Activated CD4-positive, alpha-beta T cell treated with anti-CD3 and anti-CD28 coated beads for 36 hours (primary cell): ENCODE data around the gene CHAC1. TPM values are rescaled to one million over a fixed set of nuclear protein-coding genes. Genes with fewer than 3 reads are reported as not detected.

Source experiments
- ATAC-seq: fragments of 200-7000 bp; cut with Tn5 transposase; one replicate; pipeline ENCODE4 v1.10.0; 2021; ENCODE audit warnings: mild to moderate bottlenecking, moderate library complexity
- CTCF ChIA-PET: fragments of 350-600 bp; sonication (Branson Sonifier 250); formaldehyde crosslinking; loops from one replicate; lab custom pipeline; 2021; ENCODE audit warnings: antibody characterized with exemption; lab: Charles Lee
- POLR2A ChIA-PET: fragments of 350-600 bp; sonication (Branson Sonifier 250); formaldehyde crosslinking; loops from one replicate; lab custom pipeline; 2021; ENCODE audit warnings: antibody characterized with exemption, inconsistent platforms; lab: Charles Lee
- DNase-seq: peaks from one replicate; pipeline ENCODE4 v3.0.0-alpha.2; 2020
- H3K27ac Mint-ChIP-seq: one replicate; pipeline ENCODE4 v1.8.0; 2021; ENCODE audit warnings: mixed read lengths
- H3K27me3 Mint-ChIP-seq: one replicate; pipeline ENCODE4 v1.8.0; 2021; ENCODE audit warnings: mixed read lengths
- H3K36me3 Mint-ChIP-seq: one replicate; pipeline ENCODE4 v1.8.0; 2021; ENCODE audit warnings: low read depth, mixed read lengths
- H3K4me1 Mint-ChIP-seq: one replicate; pipeline ENCODE4 v1.8.0; 2021; ENCODE audit warnings: mixed read lengths
- H3K4me3 Mint-ChIP-seq: one replicate; pipeline ENCODE4 v1.8.0; 2021; ENCODE audit warnings: mild to moderate bottlenecking, moderate library complexity, mixed read lengths
- H3K9me3 Mint-ChIP-seq: one replicate; pipeline ENCODE4 v1.8.0; 2021; ENCODE audit warnings: low read depth, mixed read lengths
- intact Hi-C, 2 experiments: fragments of 100-400 bp; cut with DNase I in 1 of 2; cut with micrococcal nuclease in 1 of 2; formaldehyde crosslinking; loops; one replicate each; pipeline versions ENCODE4 v1.14.2 to v1.15.1; 2022 to 2024; cut with DNase I, micrococcal nuclease
- total RNA-seq, 2 experiments: library from RNA; stranded (reverse); gene quantifications; one replicate each; pipeline ENCODE4 v1.2.3, GENCODE V29; 2021

The CHAC1 gene
- total RNA-seq, 2 experiments from 2014 or later, result 31.1 to 32.2 TPM

DNA sequence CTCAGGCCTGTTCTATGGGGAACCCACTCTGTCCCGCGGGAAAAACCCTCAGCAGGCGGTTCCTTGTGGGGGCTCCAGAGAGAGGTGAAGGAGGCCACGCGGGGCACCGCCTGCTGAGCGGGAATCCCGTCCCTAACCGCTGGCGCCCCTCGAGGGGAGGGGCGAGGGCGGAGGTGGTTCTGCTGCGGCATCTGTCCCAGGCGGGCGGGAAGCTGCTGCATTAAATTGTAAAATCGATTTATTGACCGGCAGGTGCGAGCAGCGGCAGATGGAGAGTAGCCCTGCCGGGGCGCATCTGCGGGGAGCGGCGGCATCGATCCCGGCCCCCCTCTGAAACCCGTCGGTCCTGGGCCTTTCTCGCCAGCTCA lies 27.8 kb upstream of the CHAC1 start:
- H3K4me1 Mint-ChIP-seq, result peaks cover 26% of the 10 kb centered on the region
- DNase-seq (no peak), ATAC-seq (no peak)
- H3K27ac Mint-ChIP-seq, result no peak overlapping the region
- no peaks in the 10 kb centered on the region for H3K36me3 Mint-ChIP-seq
- POLR2A ChIA-PET, result no interaction called here
- H3K27me3 Mint-ChIP-seq, result peaks cover 36% of the 10 kb centered on the region
- intact Hi-C loops, result no loop called here
- no peak overlapping the region for H3K4me3 Mint-ChIP-seq
- H3K9me3 Mint-ChIP-seq, result no peaks in the 10 kb centered on the region
- CTCF ChIA-PET, result interaction anchor here (0.7 to 10.5 kb wide), 4 partner anchors 14 to 336 kb away, joined by 3 to 98 read pairs (median 4); no protein-coding TSS in a partner anchor

DNA sequence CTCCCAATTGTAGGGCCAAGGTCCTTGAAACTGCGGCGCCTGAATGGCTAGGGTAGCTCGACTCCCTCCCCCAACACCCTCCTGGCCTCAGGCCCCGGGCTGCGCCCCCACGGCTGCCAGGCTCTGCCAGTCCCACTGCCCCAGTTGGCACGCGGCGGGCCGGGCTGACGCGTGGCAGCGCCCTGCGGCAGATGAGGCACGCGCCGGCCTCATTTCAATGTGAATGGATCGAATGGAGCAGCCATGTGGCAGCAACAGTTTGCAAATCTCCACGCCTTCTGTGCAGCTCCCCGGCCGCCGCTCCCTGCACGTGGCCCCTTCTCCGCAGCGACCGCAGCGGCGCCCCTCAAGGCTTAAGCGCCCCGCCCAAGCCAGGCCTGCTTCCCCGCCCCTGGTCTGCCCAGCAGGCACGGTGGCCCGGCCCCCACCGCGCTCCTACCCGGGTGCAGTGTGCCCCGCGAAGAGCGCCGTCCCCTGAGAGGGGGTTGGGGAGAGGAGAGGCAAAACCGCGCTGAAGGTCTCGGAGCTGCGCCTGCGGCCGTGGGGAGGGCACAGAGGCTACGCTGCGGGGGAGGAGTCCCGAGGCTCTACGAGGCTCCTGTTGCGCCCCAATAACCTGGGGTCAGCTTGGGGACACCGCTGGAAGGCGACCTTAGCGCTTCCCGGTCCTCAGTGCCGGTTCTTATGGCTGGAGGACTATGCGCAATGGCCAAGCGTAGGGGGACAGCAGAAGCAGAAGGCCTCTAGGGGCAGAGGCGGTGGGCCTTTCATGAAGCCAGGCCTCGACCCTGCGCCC lies 27.2 kb upstream of the CHAC1 start:
- CTCF ChIA-PET, result interaction anchor here (0.6 to 10.5 kb wide), 6 partner anchors 14 to 946 kb away, joined by 3 to 98 read pairs (median 4); no protein-coding TSS in a partner anchor
- POLR2A ChIA-PET, result no interaction called here
- intact Hi-C loops, result no loop called here
- Mint-ChIP-seq H3K27ac (no peak overlapping the region), H3K36me3 (no peaks in the 10 kb centered on the region), H3K4me3 (no peak overlapping the region), H3K9me3 (no peaks in the 10 kb centered on the region), H3K27me3 (peaks cover 40% of the 10 kb centered on the region), H3K4me1 (peaks cover 30% of the 10 kb centered on the region)
- ATAC-seq, result no peak
- peak; percentile 39 for DNase-seq

DNA sequence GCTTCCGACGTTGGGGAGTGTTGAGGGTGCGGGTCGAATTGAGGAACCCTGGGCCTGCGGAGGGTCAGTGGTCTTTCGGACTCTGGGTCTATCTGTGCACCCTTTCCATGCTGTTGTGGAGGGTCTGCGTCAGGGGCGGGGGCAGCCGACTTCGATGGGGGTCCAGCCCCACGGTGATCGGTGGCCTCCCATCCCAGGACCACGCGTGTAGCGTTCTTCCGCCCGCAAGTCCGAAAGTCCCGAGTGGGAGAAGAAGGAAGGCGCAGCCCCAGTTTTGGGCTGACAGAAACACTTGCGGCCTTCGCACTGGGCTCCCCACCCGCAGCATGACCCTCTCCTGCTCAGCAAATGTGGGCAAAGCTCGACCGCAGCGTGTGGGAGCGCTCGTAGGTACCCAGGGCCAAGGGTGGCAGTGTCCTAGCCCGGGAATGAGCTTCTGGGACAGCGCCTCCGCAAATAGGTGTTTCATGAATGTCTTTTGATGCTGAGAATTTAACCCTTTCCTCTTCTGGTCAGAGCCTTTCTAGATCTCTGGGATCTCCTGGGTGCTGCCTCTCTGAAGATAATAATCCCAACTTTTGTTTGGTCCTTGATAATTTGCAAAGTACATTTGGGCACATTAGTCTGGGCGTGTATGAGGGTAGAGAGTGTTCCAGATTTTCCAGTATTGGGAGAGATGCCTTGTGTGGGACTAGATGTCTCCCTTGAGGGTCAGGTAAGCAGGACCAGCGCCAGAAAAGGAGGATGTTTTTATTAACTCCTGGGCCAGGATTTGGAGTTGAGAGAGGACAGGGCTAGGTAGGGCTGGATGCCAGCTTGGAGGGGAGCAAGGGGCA lies 26.4 kb upstream of the CHAC1 start:
- H3K27me3 Mint-ChIP-seq, result peaks cover 48% of the 10 kb centered on the region
- ATAC-seq (no peak), DNase-seq (no peak)
- ChIA-PET CTCF (interaction anchor here (6.7 to 10.5 kb wide), 2 partner anchors 15 to 20 kb away, joined by 66 to 98 read pairs; no protein-coding TSS in a partner anchor), POLR2A (interaction anchor here (1.7 kb wide), 1 partner anchor 15 kb away, joined by 9 read pairs; no protein-coding TSS in a partner anchor)
- no peak overlapping the region for H3K4me3 Mint-ChIP-seq
- no peaks in the 10 kb centered on the region for H3K9me3 Mint-ChIP-seq
- intact Hi-C loops, result no loop called here
- H3K4me1 Mint-ChIP-seq, result peaks cover 32% of the 10 kb centered on the region
- no peaks in the 10 kb centered on the region for H3K36me3 Mint-ChIP-seq
- H3K27ac Mint-ChIP-seq, result no peak overlapping the region

DNA sequence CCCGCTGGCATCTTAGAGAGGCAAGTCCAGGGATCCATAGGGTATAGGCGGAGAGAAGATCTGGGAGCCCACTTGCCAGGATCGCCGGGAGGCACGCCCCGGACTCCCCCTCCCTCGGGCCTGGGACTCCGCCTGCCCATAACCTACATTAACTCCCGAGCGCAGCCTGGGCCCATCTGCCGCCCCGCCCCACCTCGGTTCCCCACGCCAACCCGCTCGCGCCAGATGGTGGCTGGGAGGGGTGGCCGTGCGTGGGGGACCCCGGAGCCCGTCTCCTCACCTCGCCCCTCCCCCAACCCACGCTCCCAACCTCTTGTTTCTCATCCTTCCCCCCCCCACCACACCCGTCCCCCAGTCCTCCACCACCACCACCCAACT lies 25.8 kb upstream of the CHAC1 start:
- ChIA-PET POLR2A (interaction anchor here (0.7 to 1.7 kb wide), 3 partner anchors 14 to 616 kb away, joined by 3 to 9 read pairs (median 6); partner anchors contain the start of gene RPAP1), CTCF (interaction anchor here (6.7 to 10.5 kb wide), 2 partner anchors 14 to 21 kb away, joined by 66 to 98 read pairs; no protein-coding TSS in a partner anchor)
- no peak for ATAC-seq
- Mint-ChIP-seq H3K9me3 (no peaks in the 10 kb centered on the region), H3K36me3 (no peaks in the 10 kb centered on the region), H3K4me3 (no peak overlapping the region), H3K4me1 (peaks cover 32% of the 10 kb centered on the region), H3K27me3 (peaks cover 53% of the 10 kb centered on the region), H3K27ac (no peak overlapping the region)
- intact Hi-C loops, result no loop called here
- no peak for DNase-seq

DNA sequence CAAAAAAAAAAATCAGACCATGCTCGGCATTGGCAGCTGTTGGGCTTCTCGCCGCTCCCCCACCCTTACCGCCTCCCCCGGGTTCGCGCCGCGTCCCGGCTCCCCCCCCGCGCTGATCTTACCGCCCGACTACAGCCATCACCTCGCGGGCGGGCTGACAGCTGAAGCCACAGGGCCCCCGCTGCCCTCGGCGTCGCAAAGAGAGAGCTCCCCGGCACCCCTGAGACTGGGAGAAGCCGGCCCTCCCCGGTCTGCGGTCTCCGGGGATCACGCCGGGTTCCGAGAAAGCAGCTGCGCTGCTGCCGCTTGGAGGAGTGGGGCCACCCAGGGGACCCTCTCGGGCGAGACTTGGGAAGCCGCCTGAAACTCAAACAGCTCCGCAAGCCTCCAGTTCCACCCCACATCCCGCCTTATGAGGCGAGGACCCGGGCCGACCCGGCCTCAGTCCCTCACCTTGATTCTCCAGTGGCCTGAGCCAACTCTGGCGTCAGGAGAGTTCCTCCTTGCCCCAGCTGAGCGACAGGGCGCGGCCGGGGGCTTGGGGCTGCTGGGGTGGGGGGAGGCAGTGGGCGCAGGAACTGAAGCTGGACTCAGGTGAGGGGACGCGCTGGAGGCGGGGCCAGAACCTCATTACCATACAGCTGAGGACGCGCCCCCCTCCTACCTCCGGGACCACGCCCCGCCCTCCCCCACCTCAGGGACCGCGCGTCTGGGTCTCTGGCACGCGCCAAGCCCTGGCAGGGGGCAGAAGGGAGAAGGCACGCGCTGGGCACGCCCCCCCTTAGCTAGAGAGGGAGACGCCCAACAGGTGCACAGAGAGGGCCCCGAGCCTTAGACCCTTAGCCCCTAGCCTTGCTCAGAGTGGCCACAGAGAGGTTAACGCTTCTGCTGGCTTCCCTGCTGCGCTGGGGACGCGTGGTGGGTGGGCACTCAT lies 25.1 kb upstream of the CHAC1 start:
- ChIA-PET CTCF (interaction anchor here (0.7 to 10.5 kb wide), 4 partner anchors 13 to 659 kb away, joined by 3 to 98 read pairs (median 34); no protein-coding TSS in a partner anchor), POLR2A (interaction anchor here (0.7 to 1.7 kb wide), 4 partner anchors 14 to 616 kb away, joined by 3 to 9 read pairs (median 4); partner anchors contain the start of genes CHAC1 and RPAP1)
- Mint-ChIP-seq H3K4me3 (peak overlapping the region; percentile 61), H3K4me1 (peaks cover 32% of the 10 kb centered on the region), H3K9me3 (no peaks in the 10 kb centered on the region), H3K27ac (no peak overlapping the region), H3K27me3 (peaks cover 54% of the 10 kb centered on the region), H3K36me3 (no peaks in the 10 kb centered on the region)
- intact Hi-C loops, result loop anchor here in 1 of 2 experiments (2.0 kb wide), 1 partner anchor 21 kb away; no protein-coding TSS in a partner anchor
- ATAC-seq (no peak), DNase-seq (peak; percentile 37)

DNA sequence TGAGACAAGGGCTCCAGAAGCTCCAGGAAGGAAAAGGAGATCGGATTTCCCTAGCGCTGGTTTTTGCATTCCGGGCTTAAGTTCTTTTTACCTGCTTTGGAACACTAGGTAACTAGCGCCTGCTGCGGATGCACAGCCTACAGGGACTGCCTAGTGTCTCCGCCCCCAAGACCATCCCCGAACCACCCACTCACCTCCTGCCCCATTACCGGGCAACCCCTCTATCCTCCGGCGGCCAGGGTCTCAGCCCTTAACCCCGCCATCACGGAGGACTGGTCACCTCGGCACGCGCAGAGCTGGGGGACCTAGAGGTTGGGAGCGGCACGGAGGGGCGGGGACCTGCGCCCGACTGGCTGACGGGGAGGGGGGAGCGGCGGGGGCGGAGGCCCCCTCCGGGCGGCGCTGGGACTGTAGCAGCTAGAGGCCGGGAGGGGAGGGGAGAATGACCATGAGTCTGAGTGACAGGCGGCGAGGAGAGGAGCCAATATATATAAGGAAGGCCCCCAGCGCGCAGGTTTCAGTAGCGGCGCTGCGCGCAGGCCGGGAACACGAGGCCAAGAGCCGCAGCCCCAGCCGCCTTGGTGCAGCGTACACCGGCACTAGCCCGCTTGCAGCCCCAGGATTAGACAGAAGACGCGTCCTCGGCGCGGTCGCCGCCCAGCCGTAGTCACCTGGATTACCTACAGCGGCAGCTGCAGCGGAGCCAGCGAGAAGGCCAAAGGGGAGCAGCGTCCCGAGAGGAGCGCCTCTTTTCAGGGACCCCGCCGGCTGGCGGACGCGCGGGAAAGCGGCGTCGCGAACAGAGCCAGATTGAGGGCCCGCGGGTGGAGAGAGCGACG lies 24.2 kb upstream of the CHAC1 start, which contains the start of gene DLL4:
TSS of gene DLL4 (plus strand) at position 520 of the 839 bp plus-strand sequence. CDS start 329 bp downstream, outside the sequence.
- POLR2A ChIA-PET, result interaction anchor here (0.7 kb wide), 1 partner anchor 24 kb away, joined by 3 read pairs; the partner anchor contains the start of gene CHAC1
- H3K4me1 Mint-ChIP-seq, result peaks cover 32% of the 10 kb centered on the region

DNA sequence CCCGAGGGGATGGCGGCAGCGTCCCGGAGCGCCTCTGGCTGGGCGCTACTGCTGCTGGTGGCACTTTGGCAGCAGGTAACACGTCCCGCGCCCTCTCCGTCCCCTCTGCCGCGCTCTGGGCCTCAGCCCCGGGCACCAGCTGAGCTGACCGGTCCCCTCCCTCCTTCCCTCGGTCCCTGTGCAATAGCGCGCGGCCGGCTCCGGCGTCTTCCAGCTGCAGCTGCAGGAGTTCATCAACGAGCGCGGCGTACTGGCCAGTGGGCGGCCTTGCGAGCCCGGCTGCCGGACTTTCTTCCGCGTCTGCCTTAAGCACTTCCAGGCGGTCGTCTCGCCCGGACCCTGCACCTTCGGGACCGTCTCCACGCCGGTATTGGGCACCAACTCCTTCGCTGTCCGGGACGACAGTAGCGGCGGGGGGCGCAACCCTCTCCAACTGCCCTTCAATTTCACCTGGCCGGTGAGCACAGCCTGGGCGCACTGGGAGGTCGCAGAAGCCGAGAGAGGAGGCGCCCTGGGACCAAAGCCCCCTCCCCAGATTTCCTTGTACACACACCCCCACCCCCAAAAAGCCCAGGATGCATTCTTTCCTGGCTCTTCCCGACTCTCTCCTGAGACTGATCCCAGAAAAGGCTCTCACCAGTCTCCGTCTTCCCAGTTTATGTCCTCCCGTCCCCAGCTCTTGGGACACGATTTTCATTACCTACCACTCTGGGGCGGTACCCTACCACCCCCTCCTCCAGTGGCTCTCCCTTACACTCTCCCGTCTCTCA lies 23.4 kb upstream of the CHAC1 start:
- Mint-ChIP-seq H3K9me3 (no peaks in the 10 kb centered on the region), H3K36me3 (no peaks in the 10 kb centered on the region), H3K27me3 (peaks cover 54% of the 10 kb centered on the region), H3K27ac (no peak overlapping the region), H3K4me1 (peaks cover 32% of the 10 kb centered on the region), H3K4me3 (peak overlapping the region; percentile 20)
- ChIA-PET CTCF (interaction anchor here (0.6 to 10.5 kb wide), 11 partner anchors 9 to 254 kb away, joined by 3 to 98 read pairs (median 7); partner anchors contain the start of gene CHAC1), POLR2A (interaction anchor here (0.9 to 1.0 kb wide), 2 partner anchors 10 to 13 kb away, joined by 3 read pairs; no protein-coding TSS in a partner anchor)
- DNase-seq, result peak; percentile 34
- intact Hi-C loops, result loop anchor here (1.0 to 10.0 kb wide), 3 partner anchors 23 to 95 kb away; partner anchors contain the start of gene CHAC1 (in 1 of the 2)
- ATAC-seq, result no peak

More for the DNA sequence above, 24.2 kb upstream of the CHAC1 start, which contains the start of gene DLL4:
- peaks cover 58% of the 10 kb centered on the region for H3K27me3 Mint-ChIP-seq
- no peak within 1 kb of the TSS for H3K27ac Mint-ChIP-seq
- ATAC-seq (peak; percentile 54), DNase-seq (peak; percentile 69)
- no peaks in the 10 kb centered on the region for H3K9me3 Mint-ChIP-seq
- peak within 1 kb of the TSS; percentile 61 for H3K4me3 Mint-ChIP-seq
- intact Hi-C loops, result loop anchor here (1.0 to 2.0 kb wide), 2 partner anchors 22 to 24 kb away; partner anchors contain the start of gene CHAC1 (in 1 of the 2)
- CTCF ChIA-PET, result interaction anchor here (1.2 to 10.5 kb wide), 3 partner anchors 12 to 608 kb away, joined by 3 to 98 read pairs (median 66); no protein-coding TSS in a partner anchor
- no peaks in the 10 kb centered on the region for H3K36me3 Mint-ChIP-seq

DNA sequence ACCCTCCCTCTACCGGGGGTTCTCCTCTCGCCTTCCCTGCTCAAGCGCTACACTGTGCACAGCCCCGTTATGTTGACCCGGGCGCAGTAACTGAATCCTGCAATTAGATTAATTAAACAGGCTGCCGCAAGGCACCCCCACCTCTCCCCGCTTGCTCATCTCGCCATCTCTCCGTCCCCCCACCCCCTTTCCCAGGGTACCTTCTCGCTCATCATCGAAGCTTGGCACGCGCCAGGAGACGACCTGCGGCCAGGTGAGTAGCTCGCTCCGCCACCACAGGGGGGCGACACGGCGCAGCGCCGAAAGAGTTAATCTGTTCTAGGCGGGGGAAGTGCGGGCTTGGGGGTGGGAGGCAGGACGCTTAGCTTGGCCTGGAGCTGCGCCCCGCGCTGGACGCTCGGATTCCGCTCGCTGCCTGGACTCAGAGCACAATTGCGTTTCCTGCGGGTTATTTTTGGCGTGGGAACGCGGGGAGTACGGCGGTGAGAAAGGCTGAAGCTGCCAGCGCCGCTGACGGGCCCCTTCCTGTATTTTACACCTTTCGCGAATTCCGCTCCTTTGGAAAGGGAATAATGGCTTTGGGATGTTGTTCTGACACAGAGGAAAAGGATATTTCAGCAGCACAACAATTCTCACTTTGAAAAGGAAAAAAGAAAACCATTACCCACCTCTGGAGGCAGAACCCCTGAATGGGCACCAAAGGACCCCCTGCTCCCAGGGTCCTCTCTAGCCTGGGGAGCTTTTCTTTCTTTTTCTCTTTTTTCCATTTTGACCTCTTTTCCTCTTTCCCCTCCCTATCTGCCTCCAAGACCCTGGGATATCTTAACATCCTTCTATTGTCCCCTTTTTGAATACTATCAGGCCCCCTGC lies 22.6 kb upstream of the CHAC1 start:
- intact Hi-C loops, result loop anchor here in 1 of 2 experiments (10.0 kb wide), 1 partner anchor 94 kb away; no protein-coding TSS in a partner anchor
- ChIA-PET CTCF (interaction anchor here (0.6 to 10.5 kb wide), 14 partner anchors 10 to 254 kb away, joined by 3 to 98 read pairs (median 6); partner anchors contain the start of gene CHAC1), POLR2A (interaction anchor here (0.9 to 1.0 kb wide), 2 partner anchors 9 to 12 kb away, joined by 3 read pairs; no protein-coding TSS in a partner anchor)
- ATAC-seq (peak; percentile 50), DNase-seq (peak; percentile 81)
- H3K36me3 Mint-ChIP-seq, result no peaks in the 10 kb centered on the region
- H3K4me1 Mint-ChIP-seq, result peaks cover 32% of the 10 kb centered on the region
- H3K27me3 Mint-ChIP-seq, result peaks cover 48% of the 10 kb centered on the region
- no peaks in the 10 kb centered on the region for H3K9me3 Mint-ChIP-seq
- H3K4me3 Mint-ChIP-seq, result peak overlapping the region; percentile 20
- no peak overlapping the region for H3K27ac Mint-ChIP-seq
